DOHH2 (cell line): ENCODE results near the gene SAMD1.

Experiments used
- CTCF ChIP-seq: fragments of 200-600 bp; sonication (generic); IDR thresholded peaks from one replicate; pipeline ENCODE4 v1.5.1; 2014; ENCODE audit warnings: antibody characterized with exemption, mild to moderate bottlenecking, low read depth, low read length; ENCODE audit not compliant: poor library complexity, severe bottlenecking
- EZH2phosphoT487 ChIP-seq: fragments of 200-600 bp; sonication (generic); IDR thresholded peaks from 2 replicates; pipeline ENCODE4 v1.6.1; 2017; ENCODE audit warnings: borderline replicate concordance, mild to moderate bottlenecking, antibody characterized with exemption, low read length, moderate library complexity, mixed read lengths

GRCh38 chr19:14117668-14118164 is 27.2 kb upstream of the SAMD1 start, which contains the start of gene PRKACA:
- TF ChIP-seq CTCF (no peak), EZH2phosphoT487 (no peak)
